Stimulated activated CD8-positive, alpha-beta memory T cell treated with anti-CD3 and anti-CD28 coated beads, Interleukin-4, amount 100 ng/mL, for 4 hours (primary cell): ENCODE results near the gene USP40.

Experiments
- DNase-seq, 2 donors: peaks; one replicate each; pipeline ENCODE4 v3.0.0-alpha.2; 2020; ENCODE audit warnings: low read depth in 2 of 2, low spot score in 1 of 2

USP40 gene

GRCh38 chr2:233476651-233477547, 89.7 kb downstream of the USP40 start:
- DNase-seq = no peak

DNA sequence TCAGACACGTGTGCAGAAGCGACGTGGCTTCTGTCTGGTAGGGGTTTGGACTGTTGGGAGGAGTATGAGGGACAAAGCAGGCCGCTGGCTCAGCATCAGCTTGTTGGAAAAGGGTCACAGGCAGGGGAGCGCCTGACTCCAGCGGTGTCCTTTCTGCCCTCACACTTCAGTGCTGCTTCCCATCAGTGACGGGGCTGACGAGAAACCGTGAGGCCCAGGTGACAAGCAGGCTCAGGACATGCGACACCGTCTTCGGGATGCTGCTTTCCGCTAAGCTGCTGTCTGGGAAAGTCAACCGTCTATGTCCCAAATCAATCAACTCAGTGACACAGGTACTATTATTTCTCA, 90.5 kb downstream of the USP40 start:
- no peak for DNase-seq

- DNase-seq = no peak
These were observed 92.0 kb downstream of the USP40 start for GRCh38 chr2:233474308-233475160.

- no peak for DNase-seq
These were observed 92.7 kb downstream of the USP40 start for GRCh38 chr2:233473878-233474277.

GRCh38 chr2:233473386-233473791, 93.2 kb downstream of the USP40 start:
- no peak for DNase-seq

GRCh38 chr2:233471291-233472035, 95.1 kb downstream of the USP40 start:
- DNase-seq = no peak

- DNase-seq = no peak
These were observed 95.7 kb downstream of the USP40 start for GRCh38 chr2:233470839-233471238.

DNA sequence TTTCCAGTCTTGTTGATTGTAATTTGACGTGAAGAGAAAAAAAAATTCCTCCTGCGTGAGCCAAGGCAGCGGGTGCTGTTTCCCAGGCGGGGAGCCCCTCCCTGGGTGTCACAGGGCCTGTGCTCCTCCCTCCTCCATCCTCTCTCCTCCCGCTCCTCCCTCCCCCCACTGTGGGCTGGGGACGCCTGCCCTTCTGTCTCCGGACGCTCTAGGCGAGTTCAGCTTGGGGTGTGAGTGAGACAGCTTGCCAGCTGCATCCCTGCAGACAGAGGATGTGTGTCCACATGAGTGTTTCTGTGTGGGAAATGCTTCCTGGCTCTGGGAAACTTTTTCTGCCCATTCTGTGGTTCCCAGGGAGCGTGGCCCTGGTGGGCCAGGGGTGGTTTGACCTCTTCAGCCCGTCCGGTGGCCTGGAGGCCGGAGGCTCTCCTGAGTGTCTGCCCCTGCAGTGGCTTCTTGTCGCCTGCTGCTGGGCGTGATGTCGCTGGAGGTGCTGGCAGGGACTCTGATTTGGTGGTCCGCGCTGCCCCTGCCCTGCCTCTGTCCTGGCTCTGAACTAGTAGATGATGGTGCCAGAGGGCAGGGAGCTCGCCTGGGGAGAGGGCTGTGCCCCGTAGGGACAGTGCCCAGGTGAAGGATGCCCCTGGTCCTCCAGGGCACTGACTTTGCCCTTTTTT, 96.4 kb downstream of the USP40 start:
- DNase-seq = no peak

- no peak for DNase-seq
These were observed 97.1 kb downstream of the USP40 start for GRCh38 chr2:233469261-233470010.

DNA sequence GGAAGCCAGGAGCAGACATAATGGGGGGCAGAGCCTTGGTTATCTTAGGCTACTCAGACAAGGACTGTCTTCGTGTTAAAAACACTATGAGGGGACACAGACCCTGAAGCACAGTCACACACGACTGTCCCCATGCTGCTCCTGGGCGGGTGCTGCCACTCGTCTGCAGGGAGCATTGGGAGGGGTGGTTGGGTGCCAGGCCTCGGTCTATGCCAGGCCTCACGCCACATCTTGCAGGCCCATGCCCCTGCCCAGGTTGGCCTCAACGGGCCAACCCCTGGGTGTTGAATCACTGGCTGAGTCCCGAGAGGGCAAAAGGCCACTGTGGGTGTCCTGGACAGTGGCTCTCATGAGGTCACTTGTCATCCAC, 97.9 kb downstream of the USP40 start:
- DNase-seq = no peak

DNA sequence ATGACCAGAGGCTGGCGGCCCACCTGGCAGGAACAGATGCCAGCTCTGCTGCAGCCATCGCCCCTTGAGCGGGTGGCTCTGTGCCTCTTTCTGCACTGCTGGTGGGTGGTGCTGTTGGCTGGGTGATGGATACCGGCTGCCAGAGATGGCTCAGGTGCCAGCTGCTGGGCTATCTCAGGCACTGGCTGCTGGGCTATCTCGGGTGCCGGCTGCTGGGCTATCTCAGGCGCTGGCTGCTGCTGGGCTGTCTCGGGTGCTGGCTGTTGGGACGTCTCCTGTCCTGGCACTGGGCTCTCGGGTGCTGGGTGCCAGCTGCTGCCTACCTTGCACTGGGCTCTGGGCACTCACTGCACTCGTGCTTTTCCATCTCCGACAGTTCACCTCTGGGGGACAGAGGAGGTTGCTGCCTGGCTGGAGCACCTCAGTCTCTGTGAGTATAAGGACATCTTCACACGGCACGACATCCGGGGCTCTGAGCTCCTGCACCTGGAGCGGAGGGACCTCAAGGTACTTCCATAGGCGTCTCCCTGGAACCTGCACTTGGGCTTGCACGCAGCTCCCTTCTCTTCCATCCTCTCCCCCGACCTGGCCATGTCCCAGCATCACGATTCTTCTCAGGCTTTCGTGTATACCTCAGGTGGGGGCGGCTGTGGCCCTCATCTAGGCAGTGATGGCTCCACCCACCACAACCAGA, 98.4 kb downstream of the USP40 start:
- no peak for DNase-seq

- no peak for DNase-seq
These were observed 99.5 kb downstream of the USP40 start for GRCh38 chr2:233466991-233467603.

- no peak for DNase-seq
These were observed 101.9 kb downstream of the USP40 start for GRCh38 chr2:233464531-233465240.

DNA sequence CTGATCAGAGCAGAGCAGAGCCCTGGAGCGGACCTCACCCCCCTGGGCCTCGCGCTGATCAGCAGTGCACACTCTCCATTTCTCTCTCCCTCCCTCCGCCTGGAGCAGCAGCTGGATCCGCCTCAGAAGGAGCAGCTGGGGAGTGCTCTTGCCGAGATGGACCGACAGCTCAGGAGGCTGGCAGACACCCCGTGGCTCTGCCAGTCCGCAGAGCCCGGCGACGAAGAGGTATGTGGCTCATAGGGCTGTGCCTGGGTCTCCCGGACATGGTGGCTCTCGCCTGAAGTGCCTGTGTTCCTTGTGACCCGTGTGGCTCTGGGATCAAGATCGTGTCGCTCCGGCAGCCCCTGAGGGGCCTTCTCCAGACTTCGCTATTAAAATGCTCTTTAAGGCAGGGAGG, 102.5 kb downstream of the USP40 start:
- no peak for DNase-seq

DNA sequence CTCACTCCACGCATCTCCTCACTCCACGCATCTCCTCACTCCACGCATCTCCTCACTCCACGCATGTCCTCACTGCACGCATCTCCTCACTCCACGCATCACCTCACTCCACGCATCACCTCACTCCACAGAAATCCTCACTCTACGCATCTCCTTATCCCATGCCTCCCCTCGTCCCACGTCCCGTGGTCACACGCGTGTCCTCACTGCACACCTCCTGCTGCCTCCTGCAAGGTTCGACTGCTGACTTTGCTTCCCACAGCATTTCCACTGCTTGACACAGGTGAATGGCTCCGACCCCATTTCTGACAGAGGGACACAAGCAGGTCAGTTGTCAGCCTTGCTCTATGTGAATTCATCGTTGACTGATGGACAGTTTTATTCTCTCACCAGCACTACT, 103.0 kb downstream of the USP40 start:
- DNase-seq = no peak

- DNase-seq = no peak
These were observed 103.6 kb downstream of the USP40 start for GRCh38 chr2:233462826-233463470.

DNA sequence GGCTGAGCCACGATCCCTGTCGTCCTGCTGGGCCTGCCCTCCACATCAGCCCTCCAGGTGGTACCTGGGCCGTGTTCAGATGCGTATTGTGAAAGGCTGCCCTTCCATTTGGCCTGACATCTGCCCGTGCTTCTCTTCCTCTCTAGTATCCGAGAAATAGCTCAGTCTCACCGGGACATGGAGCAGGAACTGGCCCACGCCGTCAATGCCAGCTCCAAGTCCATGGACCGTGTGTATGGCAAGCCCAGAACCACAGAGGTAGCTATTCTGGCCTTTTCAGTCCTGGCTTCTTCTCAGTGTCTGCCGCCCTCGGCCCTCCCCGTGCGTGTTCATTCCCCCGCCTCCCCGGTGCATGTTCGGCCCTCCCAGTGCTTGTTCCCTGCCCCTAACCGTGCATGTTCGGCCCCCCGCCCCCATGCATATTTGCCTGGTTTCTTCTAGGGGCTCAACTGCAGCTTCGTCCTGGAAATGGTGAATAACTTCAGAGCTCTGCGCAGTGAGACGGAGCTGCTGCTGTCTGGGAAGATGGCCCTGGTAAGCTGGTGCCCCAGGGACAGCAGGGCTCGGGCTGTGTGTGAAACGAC, 104.3 kb downstream of the USP40 start:
- no peak for DNase-seq

- DNase-seq = no peak
These were observed 105.1 kb downstream of the USP40 start for GRCh38 chr2:233461481-233461891.
